ENCODE data around the gene EXD1. TPM values are rescaled to one million over a fixed set of nuclear protein-coding genes. Genes with fewer than 3 reads are reported as not detected.

EXD1 gene
- total RNA-seq, 1 experiment from 2014 or later = 0.26 TPM

GRCh38 chr15:41154412-41154811 lies 76.1 kb downstream of the EXD1 start:
- POLR2A ChIA-PET = interaction anchor here (0.6 kb wide), 1 partner anchor 243 kb away, joined by 3 read pairs; no protein-coding TSS in a partner anchor
- no peaks in the 10 kb centered on the region for H3K27me3 Mint-ChIP-seq (ENCODE audit: low read depth)

More at GRCh38 chr15:41154412-41154811, 76.1 kb downstream of the EXD1 start:
- Mint-ChIP-seq H3K9me3 (peaks cover 8% of the 10 kb centered on the region), H3K36me3 (no peaks in the 10 kb centered on the region), H3K4me3 (no peak overlapping the region), H3K27ac (no peak overlapping the region), H3K4me1 (no peaks in the 10 kb centered on the region)
- TF ChIP-seq SMAD4 (CRISPR knock-in tag; IDR thresholded peaks at IDR 0.05) = no peak
- TF ChIP-seq ATF2 (CRISPR knock-in tag; IDR thresholded peaks at IDR 0.05; ENCODE audit: borderline replicate concordance, low read depth) = no peak
- no peak for TF ChIP-seq NR2C2 (CRISPR knock-in tag; IDR thresholded peaks at IDR 0.05)
- no peak for TF ChIP-seq MYBL2 (CRISPR knock-in tag; IDR thresholded peaks at IDR 0.05)
- no peak for TF ChIP-seq SMAD3 (CRISPR knock-in tag; IDR thresholded peaks at IDR 0.05; ENCODE audit: borderline replicate concordance)
- TF ChIP-seq MLX (CRISPR knock-in tag; IDR thresholded peaks at IDR 0.05) = no peak
- no peak for TF ChIP-seq TP53 (CRISPR knock-in tag; IDR thresholded peaks at IDR 0.05)
- no peak for TF ChIP-seq ATF1 (CRISPR knock-in tag; IDR thresholded peaks at IDR 0.05)
- no peak for TF ChIP-seq CTCF (IDR thresholded peaks at IDR 0.05)
- TF ChIP-seq ZNF423 (CRISPR knock-in tag; IDR thresholded peaks at IDR 0.05) = no peak
- TF ChIP-seq TEAD4 (CRISPR knock-in tag; IDR thresholded peaks at IDR 0.05) = no peak
- no peak for TF ChIP-seq RORB (CRISPR knock-in tag; IDR thresholded peaks at IDR 0.05)
- no peak for TF ChIP-seq NR1H2 (CRISPR knock-in tag; IDR thresholded peaks at IDR 0.05)
- TF ChIP-seq ZNF219 (CRISPR knock-in tag; IDR thresholded peaks at IDR 0.05; ENCODE audit: borderline replicate concordance) = no peak
- TF ChIP-seq HMGXB4 (CRISPR knock-in tag; IDR thresholded peaks at IDR 0.05) = no peak
- no peak for TF ChIP-seq ERG (CRISPR knock-in tag; IDR thresholded peaks at IDR 0.05)
- TF ChIP-seq ZBTB21 (CRISPR knock-in tag; IDR thresholded peaks at IDR 0.05; ENCODE audit: borderline replicate concordance) = no peak
- no peak for TF ChIP-seq CBFB (CRISPR knock-in tag; IDR thresholded peaks at IDR 0.05; ENCODE audit: low read depth)
- no peak for DNase-seq (ENCODE audit: low spot score)
- no peak for ATAC-seq
- CTCF ChIA-PET = interaction anchor here (1.1 kb wide), 1 partner anchor 77 kb away, joined by 3 read pairs; the partner anchor contains the start of gene CHP1
